Measurements from ENCODE around the gene AUTS2.

DNA sequence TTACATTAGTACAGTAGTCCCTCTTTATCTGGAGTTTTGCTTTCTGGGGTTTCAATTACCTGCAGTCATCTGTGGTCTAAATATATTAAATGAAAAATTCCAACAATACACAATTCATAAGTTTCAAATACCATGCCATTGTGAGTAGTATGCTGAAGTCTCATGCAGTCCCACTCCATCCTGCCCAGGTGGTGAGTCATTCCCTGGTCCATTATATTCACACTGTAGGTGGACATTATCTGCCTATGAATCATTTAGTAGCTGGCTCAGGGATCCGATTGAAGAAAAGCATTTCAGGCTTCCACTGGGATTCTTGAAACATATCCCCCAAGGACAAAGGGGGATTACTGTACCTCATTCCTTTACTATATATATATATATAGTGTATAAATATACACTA, 1235.5 kb downstream of the AUTS2 start:
- TF ChIP-seq, protein P1, sequence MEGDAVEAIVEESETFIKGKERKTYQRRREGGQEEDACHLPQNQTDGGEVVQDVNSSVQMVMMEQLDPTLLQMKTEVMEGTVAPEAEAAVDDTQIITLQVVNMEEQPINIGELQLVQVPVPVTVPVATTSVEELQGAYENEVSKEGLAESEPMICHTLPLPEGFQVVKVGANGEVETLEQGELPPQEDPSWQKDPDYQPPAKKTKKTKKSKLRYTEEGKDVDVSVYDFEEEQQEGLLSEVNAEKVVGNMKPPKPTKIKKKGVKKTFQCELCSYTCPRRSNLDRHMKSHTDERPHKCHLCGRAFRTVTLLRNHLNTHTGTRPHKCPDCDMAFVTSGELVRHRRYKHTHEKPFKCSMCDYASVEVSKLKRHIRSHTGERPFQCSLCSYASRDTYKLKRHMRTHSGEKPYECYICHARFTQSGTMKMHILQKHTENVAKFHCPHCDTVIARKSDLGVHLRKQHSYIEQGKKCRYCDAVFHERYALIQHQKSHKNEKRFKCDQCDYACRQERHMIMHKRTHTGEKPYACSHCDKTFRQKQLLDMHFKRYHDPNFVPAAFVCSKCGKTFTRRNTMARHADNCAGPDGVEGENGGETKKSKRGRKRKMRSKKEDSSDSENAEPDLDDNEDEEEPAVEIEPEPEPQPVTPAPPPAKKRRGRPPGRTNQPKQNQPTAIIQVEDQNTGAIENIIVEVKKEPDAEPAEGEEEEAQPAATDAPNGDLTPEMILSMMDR (IDR thresholded peaks at IDR 0.05): no peak
- TF ChIP-seq POLR2A (IDR thresholded peaks at IDR 0.05): no peak

Data from vagina (tissue), 2 donors.